CD4-positive, alpha-beta T cell treated with Interferon alpha-2 for 1 hour (primary cell): ENCODE measurements around the gene CUX1.

Experiments
- DNase-seq, 2 donors: peaks; one replicate each; pipeline ENCODE4 v3.0.0-alpha.2; 2020 to 2022

The CUX1 gene

DNA sequence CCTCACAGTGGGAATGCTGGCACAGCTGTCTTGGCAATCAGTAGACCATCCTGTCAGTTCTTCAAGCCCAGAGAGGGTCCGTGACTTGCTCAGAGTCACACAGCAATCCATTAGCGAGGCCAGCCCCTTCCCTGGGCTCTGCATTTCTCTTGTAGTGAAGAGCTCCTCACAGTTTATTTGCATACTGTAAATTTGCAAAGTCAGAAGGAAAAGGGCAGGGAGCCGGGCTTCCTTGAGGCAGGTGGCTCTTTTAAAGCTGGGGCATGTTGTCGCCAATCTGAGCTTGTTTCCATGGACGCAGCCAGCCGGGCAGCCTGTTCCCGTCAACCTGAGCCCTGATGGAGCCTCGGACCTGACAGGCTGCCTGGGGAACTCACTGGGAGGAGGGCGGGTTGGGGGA, 123.4 kb downstream of the CUX1 start:
- no peak for DNase-seq

DNA sequence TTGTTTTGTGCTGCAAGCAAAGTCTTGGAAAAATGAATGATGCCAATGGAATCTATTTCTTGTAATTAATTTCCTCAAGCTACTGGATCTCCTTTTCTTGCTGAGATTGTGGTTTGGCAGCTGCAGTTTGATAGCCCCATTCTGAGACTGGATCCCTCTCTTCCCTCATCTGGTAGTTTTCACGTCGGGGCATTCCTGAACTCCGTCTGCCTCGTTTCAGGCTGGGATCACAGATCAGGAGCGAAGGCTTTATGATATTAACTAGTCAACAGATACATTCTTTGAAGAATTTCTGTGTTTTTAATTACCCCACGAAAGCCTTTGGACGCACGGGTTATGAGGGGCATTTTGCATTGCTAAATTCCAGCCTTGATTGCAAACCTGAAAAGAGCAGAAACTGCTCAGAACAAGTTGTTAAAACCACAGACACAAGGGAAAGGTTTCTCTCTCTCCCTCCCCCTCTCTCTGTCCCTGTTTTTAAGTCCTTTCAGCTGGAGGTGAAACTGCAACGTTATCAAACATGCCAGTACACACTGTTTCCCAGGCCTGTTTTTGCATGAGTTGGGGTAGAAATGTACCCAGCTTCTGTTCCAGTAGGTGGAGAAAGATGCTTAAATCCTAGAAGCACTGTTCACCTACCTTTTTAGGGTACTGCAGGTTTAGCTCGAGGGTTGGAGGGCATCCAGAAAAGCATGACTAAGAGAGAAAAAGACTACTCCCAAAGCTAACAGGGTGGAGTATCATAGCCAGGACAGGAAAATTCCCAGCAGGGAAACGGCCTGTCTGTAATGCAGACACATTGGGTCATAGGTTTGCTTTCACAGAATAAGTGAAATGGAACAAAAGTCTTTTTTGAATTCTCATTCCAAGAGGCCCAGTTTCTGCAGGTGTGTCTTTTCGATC, 124.3 kb downstream of the CUX1 start:
- no peak for DNase-seq

DNA sequence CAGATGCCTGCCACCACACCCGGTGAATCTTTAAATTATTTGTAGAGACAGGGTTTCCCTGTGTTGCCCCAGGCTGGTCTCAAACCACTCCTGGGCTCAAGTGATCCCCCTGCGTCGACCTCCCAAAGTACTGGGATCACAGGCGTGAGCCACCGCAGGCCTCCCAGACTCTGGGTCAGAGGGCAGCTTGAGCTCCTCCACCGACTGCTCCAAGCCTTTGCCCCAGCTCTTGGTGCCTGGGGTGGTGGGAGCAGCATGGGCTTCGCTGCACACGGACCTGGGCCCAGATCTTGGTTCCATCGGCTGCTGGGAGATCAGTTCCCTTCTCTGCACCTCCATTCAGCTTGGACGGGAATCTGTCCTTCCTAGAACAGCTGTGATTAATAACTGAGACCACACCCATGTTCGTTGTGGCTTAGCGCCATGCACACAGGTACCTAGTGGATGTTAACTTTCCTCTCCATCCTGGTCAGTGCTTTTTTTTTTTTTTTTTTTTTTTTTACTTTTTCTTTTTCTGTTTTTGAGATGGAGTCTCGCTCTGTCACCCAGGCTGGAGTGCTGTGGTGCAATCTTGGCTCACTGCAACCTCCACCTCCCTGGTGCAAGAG, 125.3 kb downstream of the CUX1 start:
- DNase-seq: no peak

DNA sequence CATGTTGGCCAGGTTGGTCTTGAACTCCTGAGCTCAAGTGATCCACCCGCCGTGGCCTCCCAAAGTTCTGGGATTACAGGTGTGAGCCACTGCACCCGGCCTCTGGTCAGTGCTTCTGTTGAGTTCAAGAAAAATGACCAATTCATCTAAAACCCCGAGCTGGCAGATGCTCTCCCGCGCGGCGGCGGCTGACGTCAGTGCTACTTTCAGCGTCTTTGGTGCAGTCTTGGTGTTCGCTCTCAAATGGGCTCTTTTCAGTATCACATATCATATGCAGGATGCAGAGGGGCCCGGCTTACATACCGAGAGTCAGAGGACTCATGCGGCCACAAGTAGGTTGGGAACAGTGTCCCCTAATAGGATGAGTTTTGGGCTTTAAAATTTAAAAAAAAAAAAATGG, 125.9 kb downstream of the CUX1 start:
- DNase-seq: no peak

DNA sequence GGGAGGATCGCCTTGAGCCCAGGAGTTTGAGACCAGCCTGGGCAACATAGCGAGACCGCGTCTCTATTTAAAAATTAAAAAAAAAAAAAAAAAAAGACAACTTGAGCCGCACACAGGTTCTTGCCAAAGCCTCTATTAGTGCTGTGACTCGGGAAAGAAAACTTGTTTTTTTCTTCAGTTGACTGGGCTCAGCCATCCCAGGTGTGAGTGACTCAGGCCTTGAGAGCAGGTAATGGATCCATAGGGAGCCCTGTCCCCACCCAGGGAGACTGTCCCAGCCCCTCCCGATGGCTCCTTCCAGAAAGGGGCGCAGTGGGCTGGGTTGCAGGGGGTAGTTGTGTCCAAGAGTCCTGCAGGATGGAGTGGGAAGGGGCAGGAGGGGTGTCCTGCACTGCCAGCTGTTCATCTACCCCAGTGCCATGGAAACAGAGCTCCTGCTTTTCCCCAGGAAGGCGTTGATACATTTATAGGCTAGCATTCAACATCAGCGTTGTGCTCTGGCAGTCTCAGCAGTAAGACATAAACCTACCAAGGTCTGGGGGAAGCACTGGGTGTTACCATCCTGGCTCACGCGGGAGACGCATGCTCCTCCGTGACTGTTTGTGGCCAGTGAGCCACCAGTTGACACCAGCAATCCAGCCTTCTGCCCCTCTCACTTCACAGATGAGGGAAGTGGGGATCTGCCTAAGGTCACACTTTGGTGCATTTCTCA, 126.6 kb downstream of the CUX1 start:
- DNase-seq: no peak

DNA sequence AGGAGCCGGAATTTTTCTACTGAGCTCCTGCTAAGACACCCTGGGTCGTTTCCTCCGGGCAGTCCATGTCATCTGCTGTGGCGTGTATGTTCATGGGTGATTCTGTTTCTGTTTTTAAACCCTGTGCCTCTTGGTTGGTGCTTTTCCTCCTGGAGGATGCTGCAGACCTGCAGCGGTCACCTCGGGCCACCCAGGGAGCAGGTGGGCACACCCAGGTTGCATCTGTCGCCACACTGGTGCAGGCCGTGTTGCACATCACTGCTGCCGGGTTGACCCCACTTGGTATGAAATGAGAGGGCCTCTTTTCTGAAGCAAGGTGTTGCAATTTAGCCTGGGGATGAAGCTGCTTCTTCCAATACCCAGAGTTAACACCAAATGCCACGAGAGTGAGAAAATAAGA, 127.2 kb downstream of the CUX1 start:
- DNase-seq: no peak

DNA sequence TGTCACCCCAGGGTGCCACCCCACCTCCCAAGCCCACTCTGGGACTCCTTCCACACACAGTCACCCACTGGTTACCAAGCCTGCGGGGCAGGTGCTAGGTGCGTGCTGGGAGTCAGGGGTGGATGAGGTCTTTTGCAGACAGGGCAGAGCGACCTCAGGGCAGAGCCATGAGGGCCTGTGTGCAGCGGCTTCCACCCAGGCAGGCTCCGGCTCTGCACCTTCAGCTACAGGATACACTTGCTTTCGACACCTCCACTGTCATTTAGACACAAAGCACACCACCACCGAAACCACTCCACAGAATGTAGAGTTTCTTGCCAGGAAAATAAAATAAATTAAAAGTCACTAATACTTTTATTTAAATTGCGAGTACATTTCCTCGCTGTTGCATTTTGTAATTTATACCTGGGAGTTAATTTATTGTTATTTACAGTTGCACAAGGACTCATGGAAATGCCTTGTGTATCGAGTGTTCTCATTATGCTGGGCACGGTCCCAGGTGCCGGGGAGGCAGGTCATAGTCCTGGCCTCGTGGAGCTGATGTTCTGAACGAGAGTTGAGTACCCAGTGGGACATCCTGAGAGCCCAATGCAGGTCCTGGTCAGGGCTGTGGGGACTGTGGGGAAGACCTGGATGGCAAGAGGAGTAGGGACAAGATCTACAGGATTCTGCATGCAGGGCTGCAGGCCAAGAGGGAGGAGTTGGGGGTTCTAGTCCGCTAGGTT, 127.8 kb downstream of the CUX1 start:
- no peak for DNase-seq

DNA sequence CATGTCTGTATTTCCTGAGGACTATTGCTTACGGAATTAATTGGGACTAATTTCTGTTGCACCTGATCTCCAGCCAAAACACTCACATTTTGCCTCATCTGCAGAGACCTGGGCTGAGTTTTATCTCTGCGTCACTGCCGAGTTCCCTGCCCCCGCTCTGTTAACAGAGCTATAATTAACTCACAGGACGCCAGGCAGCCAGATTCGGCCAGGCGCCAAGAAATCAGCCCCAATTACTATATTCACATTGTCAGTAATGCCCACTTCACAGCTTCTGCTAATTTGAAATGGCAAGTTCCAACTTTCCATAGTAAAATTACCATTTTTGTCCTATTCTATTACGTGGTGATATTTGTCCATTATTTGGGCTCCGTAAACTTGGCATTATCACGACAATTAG, 130.5 kb downstream of the CUX1 start:
- no peak for DNase-seq

DNA sequence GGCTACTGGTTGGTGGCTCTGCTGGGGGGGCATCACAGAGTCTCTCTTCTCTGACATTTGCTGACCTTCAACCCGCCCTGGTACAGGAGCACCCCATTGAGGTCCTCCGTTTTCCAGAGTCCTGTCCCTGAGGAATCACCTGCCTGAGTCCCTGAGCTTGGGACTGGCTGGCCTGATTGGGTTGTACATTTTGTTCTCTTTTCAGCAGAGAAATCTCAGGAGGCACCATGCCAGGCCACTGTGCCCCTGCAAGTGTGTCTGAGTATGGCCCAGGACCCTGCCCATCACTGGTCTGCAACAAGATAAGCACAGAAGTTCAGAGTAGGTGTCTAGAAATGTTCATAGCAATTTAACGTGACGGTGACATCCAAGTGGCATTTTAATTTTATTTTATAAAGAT, 131.2 kb downstream of the CUX1 start:
- no peak for DNase-seq

DNA sequence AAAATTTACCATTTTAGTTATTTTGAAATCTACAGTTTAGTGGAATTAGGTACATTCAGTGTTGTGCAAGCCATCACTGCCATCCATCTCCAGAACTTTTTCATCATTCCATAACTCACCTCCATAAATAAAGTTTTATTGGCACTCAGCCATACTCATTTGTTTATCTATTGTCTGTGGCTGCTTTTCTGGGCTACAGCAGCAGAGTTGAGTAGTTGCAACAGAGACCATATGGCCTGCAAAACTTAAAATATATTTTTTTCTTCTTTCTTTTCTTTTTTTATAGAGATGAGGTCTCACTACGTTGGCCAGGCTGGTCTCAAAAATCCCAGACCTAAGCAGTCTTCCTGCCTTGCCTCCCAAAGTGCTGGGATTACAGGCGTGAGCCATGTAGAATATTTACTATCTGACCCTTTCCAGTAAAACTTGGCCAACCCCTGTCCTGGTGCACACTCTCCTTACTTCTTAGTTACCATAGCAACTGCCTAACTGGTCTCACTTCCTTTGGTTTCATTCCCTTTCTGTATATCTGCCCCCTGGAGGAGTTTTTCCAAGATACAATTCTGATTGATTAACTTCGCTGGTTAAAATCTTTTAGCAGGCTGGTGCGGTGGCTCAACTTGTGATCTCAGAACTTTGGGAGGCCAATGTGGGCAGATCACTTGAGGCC, 133.2 kb downstream of the CUX1 start:
- no peak for DNase-seq

DNA sequence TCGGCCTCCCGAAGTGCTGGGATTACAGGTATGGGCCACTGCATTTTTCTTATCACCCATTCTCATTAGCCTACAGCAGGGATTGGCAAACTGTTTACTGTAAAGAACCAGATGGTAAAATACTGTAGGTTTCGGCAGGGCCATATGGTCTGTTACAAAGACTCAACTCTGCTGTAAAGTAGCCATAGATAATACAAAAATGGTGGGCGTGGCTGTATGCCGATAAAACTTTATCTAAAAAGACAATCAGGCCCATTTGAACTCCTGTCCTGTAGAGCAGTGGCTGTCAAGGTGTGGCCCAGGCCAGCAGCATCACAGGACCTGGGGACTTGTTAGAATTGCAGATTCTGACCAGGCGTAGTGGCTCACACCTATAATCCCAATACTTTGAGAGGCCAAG, 134.3 kb downstream of the CUX1 start:
- no peak for DNase-seq

DNA sequence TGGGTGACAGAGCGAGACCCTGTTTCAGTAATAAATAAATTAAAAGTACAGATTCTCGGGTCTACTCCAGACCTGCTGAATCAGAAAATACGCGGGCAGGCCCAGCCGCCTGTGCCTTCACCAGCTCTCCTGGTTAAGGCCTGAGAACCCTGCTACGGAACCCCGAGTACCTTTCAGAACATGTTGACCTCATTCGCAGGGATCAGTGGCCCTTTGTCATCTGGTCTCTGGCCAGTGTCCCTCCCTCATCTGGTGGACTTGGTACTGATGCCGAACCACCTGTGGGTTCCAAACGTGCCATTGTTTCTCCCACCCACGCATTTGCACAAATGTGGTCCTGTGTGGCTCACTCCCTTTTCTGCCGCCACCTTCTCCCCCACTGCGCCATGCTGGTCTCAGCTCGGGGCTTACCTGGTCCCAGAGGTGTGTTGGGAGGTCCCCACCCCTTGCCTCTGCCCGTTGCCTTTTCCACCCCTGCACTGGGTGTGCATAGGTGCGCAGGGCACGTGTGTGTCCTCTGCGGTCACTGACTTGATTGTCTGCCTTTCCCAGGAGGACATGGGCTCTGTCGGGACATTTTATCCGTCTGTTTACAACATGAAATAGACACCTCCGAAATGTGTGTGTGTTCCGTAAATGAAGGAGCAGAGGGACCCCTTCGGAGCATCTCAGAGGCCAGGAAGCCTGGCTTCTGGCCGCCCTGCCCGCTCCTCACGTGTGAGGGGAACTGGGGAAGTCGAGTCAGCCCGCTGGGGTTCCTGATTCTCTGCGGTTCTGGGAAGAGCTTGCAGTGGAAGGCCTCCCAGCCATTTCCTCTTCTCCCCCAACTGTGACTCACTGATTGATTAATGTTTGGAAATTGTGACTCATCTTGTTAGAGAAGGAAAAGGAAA, 135.2 kb downstream of the CUX1 start:
- DNase-seq: peak in 1 of 2 donors; percentile 15

DNA sequence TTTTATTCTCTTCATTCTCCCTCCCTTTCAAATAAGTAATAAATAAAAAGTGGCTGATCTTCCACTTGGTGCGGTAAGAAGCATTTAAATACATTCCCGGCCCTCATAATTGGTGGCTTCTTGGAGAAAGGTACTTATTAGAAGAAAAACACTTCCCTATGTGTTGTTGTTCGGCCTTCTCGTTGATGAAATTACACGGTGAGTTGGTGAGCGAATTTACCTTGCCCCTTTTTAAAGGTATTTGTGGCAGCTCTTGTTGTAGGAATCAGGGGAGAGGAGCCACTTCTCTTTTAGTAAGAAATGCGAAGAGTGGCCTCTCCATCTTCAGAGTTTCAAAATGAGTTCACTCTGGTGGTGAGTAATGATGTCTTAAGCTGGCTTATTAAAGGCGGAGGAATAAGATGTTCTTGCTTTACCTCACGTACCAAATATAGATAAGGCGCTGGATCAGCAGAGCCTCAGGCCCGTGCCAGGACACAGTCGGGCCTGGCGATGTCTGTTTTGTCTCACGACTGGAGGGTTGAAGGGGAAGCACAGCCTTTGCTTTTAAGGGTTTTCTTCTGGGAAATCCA, 135.9 kb downstream of the CUX1 start:
- peak in 1 of 2 donors; percentile 4 for DNase-seq

DNA sequence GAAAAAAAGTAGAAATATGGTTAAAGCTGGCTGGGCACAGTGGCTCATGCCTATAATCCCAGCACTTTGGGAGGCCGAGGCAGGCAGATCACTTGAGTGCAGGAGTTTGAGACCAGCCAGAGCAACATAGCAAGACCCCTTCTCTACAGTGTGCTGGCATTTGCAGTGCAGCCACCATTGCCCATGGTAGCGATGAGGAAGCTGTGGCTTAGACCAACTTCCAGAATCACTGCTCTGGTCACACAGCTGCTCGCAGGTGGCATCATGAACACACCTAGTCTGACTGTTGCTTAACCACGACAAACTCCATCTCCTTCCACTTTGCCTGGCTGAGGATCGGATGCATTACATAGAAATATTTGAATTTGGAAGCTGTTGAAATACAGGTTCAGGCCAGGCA, 137.1 kb downstream of the CUX1 start:
- no peak for DNase-seq

DNA sequence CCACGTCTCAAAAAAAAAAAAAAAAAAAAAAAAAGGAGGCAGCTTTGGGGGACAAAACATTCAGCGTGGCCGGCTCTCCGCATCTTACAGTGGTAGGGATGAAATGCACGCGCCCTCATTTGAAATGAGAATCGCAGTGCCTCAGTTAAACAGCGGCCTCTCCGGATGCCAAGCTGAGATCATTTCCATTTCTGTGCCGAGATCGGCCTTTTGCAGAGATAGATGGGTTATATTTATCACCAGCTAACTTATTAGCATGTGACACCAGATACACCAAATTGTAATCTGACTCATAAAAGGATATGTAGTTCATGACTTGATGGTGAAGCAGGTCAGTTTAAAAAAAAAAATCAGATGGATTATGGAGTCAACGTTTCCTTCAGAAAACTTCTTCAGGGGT, 138.7 kb downstream of the CUX1 start:
- DNase-seq: no peak

DNA sequence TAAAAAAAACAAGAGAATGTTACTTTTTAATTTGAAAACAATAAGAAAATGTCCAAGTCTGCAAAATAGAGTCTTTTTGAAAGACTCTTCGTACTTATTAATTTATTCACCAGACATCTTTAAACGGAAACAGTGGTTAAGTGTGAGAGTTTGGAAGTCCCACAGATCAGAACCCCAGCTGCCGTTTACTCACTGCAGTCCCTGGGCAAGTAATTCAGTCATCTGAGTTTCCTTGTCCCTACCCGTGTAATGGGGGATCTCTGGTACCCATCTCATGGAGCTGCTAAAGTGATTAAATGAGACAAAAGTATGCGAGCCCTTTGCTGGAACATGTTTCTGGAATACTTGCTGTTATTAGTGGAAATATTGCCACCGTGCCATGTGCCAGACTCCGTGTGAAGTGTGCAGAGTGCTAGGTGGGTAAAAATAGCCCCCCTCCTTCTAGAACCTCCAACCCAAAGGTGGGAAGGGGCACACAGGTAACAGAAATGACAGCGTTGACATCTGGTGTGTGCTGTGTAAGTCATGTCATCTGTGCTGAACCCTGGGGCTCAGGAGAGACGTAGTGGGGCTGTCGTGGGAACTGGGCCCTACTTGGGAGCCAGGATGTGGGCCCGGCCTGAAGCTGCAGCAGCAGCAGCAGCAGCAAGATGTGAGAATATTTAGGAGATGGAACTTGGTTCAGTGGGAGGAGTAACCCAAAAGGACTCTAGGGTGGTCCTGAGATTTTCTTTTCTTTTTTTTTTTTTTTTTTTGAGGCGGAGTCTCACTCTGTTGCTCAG, 140.5 kb downstream of the CUX1 start:
- DNase-seq: no peak

DNA sequence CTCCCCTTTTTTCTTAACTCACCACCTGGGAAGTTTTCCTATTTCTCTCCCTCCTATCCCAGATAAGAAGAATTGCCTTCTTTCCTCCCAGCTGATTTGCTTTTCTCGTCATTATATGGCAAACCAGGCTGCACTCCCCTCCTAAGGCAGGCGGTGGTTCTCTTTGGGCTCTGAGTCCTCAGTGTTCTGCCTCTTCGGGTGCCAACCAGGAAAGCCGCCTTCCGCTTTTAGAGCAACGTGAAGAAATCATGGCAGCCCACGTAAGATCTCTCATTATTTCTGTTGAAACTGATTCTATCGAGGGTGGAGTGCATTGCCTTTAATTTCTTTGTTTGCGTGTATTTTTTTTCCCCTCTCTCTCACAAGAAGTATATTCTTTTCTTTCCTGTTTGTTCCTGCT, 141.9 kb downstream of the CUX1 start:
- DNase-seq: no peak

DNA sequence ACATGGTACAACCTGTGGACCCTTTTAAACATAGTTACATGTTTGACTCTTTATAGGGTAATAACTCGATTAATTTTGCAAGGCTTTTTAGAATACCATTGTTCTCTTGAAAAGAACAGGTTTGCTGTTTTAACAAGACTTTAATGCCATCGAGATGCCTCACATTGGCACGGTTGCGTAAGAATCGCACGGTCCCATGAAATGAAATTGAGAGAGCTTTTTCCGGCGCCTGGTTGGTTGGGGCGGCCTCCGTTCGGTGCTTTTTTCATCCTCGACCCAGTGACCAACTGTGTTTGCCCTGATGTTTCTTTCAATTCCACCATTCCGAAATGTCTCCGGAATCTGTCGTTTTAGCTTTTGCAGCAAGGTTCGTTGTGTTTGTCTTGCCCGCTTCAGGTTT, 142.4 kb downstream of the CUX1 start:
- DNase-seq: no peak

DNA sequence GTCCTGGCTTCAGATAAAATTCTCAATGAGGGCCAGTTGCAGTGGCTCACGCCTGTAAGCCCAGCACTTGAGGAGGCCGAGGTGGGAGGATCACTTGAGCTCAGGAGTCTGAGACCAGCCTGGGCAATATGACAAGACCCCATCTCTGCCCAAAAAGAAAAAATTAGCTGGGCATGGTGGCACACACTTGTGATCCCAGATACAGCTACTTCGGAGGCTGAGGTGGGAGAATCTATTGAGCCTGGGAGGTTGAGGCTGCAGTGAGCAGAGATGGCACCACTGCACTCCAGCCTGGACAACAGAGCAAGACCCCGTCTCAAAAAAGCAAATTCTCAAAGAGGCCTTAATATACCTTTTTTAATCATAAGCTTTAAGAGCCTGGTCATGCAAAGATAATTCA, 142.9 kb downstream of the CUX1 start:
- DNase-seq: no peak

DNA sequence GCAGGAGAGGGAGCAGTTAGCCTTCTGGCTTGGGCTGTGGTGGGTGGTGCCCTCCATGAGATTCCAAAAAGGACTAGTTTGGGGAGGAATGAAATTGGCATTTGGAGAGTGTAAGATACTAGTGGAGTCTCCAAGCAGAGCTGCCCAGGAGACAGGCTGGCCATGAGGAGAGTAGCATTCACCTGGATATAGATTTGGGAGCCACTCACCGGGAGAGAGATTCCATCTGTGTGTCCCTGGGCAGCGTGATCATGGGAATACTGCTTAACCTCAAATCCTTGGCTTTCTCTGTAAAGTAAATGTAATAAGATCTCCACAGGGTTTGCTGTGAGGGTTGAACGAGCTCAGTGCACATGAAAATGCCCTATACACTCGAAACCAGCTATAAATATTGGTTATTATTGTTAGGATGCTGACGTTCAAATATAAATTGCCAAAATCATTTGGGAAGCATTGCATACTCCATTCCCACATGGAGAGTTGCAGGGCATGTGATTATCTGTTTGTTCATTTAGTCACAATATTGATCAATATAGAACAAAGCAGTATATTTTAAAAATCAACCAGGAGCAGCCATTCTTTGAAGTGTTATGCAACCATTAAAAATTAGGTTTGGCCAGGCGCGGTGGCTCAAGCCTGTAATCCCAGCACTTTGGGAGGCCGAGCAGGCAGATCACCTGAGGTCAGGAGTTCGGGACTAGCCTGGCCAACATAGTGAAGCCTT, 143.7 kb downstream of the CUX1 start:
- no peak for DNase-seq
